ENCODE data around the gene ABL1. TPM values are rescaled to one million over a fixed set of nuclear protein-coding genes. Genes with fewer than 3 reads are reported as not detected.
A peak's percentile ranks its signal among the peaks of the same experiment; 100 is the strongest.
"Not testable (repeated sequence)": the region's sequence is repeated elsewhere in the genome, so short reads cannot be mapped to it uniquely, and the experiment has no call there.

ABL1 gene
- 26.5 and 27.9 TPM in 2 replicates for total RNA-seq (2014; rRNA removed; shearing (Covaris generic))

DNA sequence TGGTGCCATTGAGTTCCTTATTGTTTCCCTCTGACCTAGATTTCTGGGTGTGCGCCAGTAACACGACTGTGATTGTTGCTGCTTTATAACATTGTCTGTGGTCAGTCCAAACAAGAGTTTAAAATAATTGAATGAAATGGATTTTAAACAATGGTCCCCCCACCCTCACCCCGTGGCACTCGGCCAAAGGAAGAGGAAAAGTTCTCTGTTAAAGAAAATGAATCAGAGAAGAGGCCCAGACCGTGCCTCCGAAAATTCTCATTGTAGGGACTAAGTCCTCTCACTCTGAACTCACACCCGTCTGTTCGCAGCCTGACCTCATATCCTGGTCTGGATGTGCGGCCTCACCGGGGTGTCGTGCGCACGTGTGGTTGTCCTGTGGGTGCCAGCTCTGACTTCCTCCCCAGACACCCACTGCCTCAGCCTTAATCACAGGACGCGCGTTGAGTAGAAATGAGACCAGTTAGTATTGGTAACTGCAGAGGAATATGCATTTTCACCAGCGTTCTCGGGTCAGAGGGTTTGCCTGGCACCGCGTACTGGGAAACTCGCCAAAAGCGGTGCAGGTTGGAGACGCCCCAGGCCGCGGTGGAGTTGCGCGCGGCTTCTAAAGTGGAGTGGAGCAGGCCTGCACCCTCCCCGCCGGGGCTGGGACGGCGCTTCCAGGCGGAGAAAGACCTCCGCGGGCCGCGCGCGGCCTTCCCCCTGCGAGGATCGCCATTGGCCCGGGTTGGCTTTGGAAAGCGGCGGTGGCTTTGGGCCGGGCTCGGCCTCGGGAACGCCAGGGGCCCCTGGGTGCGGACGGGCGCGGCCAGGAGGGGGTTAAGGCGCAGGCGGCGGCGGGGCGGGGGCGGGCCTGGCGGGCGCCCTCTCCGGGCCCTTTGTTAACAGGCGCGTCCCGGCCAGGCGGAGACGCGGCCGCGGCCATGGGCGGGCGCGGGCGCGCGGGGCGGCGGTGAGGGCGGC, at the start of gene ABL1:
TSS of gene ABL1 (plus strand) at position 884 of the 966 bp plus-strand sequence. CDS start 193 bp downstream, outside the sequence.
- DNase-seq (ENCODE audit: low read depth): peak; percentile 93

DNA sequence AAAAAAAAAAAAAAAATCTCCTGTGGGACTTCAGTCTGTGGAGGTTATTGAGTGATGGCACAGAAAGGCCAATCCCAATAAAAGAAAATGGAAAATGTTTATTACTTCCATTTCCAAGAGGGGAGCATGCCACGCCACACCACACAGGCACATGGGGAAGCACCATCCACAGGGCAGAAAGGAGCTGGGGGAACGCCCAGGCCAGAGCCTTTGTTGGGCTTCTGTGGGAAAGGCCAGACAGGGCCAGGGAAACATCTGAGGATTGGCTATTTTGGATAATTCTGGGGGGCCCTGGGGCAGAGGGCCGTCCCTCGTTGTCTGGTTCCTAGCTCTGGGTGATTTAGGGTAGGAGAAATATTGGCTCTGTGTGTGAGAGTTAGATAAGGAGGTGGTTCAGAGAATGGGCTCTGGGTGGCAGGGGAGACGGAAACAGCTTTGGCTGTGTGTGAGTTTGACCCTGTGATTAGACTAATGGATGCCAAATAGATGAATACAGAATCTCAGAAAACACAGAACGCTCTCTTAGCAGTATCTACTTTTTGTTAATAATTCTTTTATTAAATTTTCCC, 49.0 kb upstream of the ABL1 start:
- no peak for DNase-seq (ENCODE audit: low read depth)

DNA sequence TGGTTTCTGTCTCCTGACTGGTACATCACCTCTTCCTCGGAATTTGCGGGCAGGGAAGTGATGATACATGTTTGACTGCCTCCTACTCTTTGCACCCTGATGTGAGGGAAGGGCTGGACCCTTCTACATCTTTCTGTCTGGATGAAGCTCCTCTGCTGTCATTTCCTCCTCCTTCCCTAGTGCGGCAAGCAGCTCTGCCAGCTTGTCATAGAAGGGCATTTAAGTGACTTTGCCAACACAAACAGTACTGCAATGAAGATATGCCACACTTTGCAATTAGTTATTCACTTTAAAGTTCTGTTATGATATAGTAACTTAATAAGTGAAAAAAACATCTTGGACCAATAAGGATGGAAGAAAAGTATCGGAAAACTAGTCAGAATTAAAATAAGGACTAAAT, 48.5 kb upstream of the ABL1 start:
- no peak for DNase-seq (ENCODE audit: low read depth)

DNA sequence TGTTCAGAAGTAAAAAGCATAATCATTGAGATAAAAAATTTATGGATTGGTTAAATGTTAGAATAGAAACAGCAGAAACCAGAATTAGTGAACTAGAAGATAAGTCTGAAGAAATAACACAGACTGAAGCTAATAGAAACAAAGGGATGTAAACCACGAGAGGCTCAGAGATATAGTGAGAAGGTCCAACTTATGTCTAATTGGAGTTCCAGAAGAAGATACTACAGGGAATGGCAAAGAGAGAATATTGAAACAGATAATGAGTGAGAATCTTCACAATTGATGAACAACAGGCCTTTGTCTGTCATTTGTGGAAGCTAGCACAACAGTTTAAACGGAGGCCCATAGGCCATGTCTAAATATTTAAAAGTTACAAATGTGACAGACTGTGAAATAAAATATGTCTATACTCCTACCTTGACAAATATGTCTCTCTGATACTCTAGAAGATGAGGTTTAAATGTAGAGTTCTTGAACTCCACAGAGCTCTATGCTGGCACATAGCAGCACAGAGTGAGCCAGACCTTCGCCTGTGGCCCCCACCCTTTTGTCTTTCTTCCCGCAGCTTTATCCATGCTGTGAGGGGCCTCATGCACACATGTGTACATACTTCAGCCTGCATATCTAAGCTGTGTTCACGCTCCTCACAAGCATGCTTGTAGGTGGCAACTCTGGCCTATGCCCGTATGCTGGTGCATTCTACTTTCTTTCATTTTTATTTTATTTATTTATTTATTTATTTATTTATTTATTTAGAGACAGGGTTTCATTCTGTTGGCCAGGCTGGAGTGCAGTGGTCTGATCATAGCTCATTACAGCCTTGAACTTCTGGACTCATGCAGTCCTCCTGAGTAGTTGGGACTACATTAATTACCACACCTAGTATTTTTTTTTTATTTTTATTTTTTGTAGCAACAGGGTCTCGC, 45.0 kb upstream of the ABL1 start:
- DNase-seq (ENCODE audit: low read depth): no peak

DNA sequence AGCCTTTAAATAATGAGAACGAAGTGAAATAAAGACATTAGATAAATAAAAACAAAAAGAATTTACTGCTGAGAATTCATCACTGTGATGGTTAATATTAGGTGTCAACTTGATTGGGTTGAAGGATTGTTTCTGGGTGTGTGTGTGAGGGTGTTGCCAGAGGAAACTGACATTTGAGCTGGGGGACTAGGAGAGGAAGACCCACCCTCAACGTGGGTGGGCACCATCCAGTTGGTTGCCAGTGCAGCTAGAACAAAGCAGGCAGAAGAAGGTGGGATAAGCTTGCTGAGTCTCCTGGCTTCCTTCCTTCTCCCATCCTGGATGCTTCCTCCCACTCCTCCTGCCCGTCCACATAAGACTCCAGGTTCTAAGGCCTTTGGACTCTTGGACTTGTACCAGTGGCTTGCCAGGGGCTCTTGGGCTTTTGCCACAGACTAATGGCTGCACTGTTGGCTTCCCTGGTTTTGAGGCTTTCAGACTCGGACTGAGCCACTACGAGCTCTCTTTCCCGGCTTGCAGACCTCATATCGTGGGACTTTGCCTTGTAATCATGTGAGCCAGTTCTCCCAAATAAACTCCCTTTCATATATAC, 43.7 kb upstream of the ABL1 start:
- no peak for DNase-seq (ENCODE audit: low read depth)

DNA sequence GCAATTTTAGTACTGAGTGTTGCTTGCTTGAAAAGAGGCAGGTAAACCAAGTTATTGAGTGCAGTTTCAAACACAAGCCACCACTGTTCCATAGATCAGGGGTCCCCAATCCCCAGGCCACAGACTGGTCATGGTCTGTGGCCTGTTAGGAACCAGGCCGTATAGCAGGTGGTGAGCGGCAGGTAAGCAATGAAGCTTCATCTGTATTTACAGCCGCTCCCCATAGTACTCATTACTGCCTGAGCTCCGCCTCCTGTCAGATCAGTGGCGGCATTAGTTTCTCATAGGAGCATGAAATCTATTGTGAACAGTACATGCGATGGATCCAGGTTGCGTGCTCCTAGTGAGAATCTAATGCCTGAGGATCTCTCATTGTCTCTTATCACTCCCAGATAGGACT, 41.5 kb upstream of the ABL1 start:
- no peak for DNase-seq (ENCODE audit: low read depth)

DNA sequence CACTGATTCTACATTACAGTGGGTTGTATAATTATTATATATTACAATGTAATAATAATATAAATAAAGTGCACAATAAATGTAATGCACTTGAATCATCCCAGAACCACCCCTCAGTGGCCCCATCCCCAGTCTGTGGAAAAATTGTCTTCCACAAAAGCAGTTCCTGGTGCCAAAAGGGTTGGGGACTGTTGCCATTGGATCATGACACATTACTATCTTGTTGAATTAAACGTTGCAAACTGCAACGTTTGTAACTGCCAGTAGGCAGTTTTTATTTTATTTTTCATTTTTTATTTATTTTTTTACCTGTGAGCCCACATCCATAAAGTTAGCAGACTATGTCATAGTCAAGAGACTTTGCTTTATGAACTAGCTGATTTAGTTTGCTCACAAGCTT, 41.0 kb upstream of the ABL1 start:
- DNase-seq (ENCODE audit: low read depth): not testable (repeated sequence)

DNA sequence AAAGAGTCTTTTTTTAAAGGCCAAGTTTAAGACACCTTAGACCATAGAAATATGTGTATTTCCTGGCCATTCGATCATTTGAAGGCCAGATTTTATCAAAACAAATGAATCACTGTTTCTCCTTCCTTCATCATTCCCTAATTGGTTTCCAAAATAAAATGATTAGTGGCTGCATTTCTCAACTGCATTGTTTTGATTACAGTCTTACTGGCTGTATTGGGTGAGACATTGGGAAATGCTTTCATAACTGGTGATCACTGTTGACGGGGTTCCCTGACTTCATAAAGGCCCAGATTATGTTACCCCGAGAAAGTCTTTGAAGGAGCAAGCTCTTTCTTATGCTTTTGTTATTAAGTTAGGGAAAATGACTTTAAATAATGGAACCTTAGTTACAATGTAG, 40.6 kb upstream of the ABL1 start:
- DNase-seq (ENCODE audit: low read depth): peak; percentile 19

DNA sequence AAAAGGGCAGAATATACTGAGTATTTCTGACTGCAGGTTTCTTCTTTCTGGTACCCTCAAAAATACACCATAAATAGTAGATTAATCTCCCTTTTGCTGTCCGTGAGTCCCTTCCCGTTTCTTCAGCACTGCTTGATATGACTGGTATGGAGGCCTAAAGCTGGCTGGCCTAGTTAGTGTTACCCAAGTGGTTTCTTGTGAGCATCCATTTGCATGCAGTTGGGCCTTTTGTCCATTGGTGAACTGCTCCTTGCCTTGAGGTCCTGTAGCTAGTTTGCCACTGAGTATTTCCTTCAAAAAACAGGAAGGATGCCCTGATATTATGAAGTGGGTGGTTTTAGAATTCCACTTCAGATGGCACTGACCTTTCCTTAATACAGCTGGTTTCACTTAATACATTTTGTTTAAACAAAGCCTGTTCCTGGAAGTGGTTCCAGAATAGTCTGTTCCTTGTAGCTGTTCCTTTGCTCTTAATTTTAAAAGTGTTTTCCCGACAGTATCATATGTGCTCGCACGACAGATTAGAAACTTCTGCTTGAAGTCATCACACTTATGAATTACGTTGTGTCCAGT, 40.0 kb upstream of the ABL1 start:
- DNase-seq (ENCODE audit: low read depth): no peak

DNA sequence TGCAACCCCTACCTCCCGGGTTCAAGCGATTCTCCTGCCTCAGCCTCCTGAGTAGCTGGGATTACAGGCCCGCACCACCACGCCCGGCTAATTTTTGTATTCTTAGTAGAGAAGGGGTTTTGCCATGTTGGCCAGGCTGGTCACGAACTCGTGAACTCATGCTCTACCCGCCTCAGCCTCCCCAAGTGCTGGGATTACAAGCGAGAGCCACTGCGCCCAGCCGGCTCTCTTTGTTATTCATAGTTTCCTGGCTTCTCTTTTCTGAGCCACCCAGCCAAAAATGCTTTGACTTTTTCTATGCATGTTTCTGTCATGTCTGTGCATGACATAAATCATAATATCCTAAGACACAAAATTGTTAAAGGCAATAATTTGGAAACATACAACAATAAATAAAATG, 31.9 kb upstream of the ABL1 start:
- not testable (repeated sequence) for DNase-seq (ENCODE audit: low read depth)

DNA sequence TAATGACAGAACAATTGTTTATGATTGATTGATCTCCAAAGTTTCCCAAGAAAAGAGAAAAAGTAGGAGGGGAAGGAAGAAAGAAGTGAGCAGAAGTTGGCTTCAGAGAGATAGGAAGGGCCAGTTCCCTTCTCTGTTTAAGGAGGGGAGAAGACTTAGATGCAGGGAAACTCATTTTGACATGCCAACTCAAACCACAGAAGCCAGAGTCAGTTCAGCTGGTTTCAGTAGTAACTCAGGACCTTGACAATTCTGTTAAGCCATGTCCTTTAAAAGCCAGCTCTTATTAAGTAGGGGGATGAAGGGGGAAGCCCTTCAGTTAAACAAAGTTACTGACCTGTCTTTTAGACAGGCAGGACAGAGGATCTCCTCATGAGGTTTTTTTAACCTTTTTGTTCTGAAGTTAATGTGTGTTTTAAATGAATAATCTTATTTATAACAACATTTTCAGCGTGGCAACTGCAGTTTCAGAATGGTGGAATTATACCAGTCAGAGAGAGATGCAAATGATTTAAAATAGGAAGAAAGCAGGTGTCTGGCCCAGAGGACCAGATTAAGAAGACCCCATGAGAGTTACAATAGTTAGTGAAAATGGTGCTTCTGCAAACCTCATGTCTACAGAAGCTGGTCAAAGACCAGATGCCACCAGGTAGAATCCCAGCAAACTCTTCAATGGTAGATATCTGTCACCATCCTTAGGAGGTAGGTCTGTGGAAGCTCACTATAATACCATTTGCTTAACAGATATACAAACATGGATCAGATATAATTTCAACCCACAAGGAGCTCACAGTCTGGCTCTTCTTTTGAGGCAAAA, 29.3 kb upstream of the ABL1 start:
- no peak for DNase-seq (ENCODE audit: low read depth)

DNA sequence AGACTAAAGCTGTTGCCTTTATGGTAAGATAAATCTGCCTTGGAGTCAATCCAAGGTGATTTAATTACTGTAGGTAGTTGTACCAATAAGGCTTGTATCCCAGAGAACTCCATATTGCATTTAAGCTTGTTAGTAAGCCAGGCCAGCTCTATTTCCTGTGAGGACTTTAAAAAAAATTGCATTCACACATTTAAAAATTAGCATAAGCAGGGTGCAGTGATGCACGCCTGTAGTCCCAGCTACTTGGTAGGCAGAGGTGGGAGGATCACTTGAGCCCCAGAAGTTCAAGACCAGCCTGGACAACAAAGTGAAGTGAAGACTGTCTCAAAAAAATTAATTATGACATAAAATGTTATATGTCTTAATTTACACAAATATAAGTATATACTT, 28.7 kb upstream of the ABL1 start:
- DNase-seq (ENCODE audit: low read depth): no peak

DNA sequence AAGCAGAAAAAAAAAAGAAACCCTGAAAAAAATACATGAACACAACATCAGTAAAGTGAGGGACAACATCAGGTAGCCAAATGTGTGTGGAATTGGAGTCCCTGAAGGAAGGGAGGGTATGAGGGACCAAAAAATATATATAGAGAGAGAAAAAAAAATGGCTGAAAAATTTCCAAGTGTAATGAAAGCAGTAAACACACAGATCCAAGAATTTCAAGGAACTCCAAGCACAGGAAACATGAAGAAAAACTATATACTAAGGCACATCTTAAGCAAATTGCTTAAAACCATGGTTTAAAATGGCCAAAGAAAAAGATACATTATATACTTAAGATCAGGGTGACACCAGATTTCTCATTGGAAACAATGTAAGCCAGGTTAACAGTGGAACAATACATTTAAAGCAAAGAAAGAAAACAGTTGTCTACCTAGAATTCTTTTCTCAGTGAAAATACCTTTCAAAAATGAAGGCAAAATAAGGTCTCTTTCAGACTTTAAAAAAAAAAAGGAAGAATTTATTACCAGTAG, 24.4 kb upstream of the ABL1 start:
- DNase-seq (ENCODE audit: low read depth): no peak

DNA sequence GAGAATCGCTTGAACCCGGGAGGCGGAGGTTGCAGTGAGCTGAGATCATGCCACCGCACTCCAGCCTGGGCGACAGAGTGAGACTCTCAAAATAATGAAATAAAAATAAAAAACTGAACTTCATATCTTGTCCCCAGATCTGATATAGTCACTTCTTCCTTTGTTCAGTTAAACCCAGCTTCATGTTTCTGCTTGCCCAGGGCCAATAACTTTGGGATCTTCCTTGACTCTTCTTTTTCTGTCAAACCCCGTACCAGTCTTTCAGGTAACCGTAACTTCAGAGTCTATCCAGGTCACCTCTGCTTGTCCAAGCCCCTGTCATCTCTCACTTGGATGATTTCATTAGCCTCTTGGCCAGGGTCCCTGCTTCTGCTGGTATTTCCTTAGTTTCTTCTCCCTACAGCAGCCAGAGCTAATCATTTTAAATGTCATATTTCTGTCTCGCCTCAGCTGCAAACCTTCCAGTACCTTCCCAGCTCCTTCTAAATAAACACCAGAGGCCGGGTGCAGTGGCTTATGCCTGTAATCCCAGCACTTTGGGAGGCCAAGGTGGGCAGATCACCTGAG, 19.7 kb upstream of the ABL1 start:
- DNase-seq (ENCODE audit: low read depth): no peak

DNA sequence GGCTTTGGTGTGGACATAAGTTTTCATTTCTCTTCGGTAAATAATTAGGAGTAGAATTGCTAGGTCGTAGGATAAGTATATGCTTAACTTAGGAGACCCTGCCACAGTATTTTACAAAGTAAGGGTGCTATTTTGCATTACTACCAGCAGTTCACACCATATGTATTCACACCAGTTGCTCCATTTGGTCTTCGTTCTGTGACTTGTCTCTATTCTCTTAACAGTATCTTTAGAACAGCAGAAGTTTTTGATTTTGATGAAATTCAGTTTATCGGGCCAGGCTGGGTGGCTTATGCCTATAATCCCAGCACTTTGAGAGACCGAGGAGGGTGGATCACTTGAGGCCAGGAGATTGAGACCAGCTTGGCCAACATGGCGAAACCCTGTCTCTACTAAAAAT, 17.1 kb upstream of the ABL1 start:
- no peak for DNase-seq (ENCODE audit: low read depth)

DNA sequence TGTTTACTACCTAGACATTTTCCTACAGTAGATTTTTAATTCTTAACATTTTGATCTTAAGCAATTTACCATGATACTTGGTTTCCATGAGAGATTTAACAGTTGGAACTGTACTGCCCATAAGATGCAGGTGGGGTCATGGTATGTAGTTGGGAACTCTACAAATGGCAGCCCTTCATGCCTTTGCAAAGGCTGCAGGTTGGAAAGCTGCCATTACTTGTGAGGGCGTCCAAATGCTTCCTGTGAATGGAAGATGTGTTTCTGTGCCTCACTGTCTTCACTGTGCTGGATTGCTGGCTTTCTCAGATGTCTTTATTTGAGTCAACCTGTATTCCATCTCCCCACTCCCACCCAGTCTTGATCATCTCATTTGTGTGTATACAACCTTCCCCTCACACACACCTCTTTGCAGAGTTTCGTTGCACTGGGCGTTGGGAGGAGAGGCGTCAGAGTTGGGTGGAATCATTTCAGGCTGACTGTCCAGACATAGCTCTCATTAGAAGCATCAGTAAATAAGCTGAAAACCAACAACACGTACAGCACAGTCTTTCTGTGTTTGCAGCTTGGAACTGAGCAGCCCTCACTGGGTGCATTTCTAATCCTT, 14.8 kb upstream of the ABL1 start:
- no peak for DNase-seq (ENCODE audit: low read depth)

DNA sequence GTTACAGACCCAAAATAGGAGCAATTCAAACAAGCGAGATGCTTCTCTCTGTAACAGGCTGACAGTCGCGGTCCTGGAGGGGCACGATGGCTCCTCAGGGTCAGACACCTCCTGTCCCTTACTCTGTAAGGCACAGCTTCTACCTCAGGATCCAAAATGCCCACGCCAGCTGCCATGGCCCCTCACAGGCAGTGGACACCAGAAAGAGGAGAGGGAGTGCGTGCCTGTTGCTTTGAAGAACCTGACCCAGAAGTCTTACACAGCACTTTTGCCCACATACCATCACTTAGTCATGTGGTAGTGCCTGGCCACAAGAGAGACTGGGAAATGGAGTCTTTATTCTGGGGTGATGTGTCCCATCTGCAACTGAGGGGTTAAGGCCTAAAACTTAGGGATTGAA, 11.6 kb upstream of the ABL1 start:
- DNase-seq (ENCODE audit: low read depth): no peak

DNA sequence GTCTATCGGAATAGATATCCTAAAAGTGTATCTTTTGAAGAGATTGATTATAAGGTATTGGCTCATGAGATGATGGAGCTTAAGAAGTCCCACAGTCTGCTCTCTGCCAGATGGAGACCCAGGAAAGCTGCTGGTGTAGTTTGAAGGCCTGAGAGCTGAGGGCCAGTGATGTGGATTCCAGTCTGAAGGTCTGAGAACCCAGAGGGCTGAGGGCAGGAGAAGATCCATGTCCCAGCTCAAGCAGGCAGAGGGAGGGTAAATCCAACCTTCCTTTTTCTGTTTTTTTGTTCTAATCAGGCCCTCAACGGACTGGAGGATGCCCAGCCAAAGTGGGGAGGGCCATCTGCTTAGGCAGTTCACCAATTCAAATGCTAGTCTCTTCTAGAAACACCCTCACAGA, 11.0 kb upstream of the ABL1 start:
- DNase-seq (ENCODE audit: low read depth): no peak

DNA sequence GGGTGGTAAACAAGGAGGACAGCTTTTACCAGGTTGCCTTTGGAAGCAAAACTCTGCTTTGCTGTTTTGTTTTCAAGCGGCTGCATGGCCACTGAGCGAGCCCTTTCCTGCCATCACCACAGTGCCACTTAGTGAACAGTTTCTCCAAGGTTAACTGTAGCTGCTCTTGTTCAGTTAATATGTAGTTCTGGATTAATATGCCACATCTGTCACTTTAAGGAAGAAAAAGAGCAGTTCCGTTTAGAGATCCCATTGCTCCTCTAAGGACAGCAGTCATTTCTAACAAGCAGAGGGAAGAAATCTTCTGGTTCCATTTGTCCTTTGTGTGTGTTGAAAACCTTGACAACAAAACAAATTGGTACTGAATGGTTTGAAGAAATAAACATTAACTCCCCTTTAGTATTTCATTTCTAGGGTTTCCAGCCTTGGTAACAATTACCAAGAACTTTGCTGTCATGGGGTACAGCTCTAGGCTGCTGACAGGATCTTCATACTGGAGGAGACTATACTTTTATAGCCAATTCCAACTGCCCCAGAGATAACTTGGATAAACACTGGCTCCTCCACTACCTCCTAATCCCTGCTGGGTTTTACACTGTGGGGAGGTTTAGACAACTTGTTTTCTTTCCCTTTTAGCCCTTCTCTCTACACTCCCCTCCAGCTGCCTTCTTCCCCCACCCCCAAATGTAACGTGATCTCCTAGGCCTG, 10.3 kb upstream of the ABL1 start:
- DNase-seq (ENCODE audit: low read depth): peak; percentile 58
